ENCODE measurements around the gene CA10. TPM values are rescaled to one million over a fixed set of nuclear protein-coding genes. Genes with fewer than 3 reads are reported as not detected.

CA10 gene
- total and polyA plus RNA-seq, 2 of the 4 experiments (the other 2 are of a cell fraction) = not detected

GRCh38 chr17:52143542-52143941 lies 15.0 kb downstream of the CA10 start:
- in situ Hi-C loops (cut with MboI; ENCODE audit: low sequenced_read_pairs) = no loop called here
- no peak overlapping the region for H3K14ac ChIP-seq (replicated peaks; ENCODE audit: low read depth, low read length)
- intact Hi-C loops (cut with micrococcal nuclease) = no loop called here
- TF ChIP-seq CEBPB (IDR thresholded peaks at IDR 0.05; ENCODE audit: low read depth, low read length) = no peak
- no peak for TF ChIP-seq ELK1 (IDR thresholded peaks at IDR 0.05; ENCODE audit: borderline replicate concordance, low read depth, low read length)
- no peak for TF ChIP-seq MAFK (IDR thresholded peaks at IDR 0.05; ENCODE audit: low read depth, low read length)
- TF ChIP-seq NFE2L2 (IDR thresholded peaks at IDR 0.05; ENCODE audit: low read depth, low read length) = no peak
- no peak for TF ChIP-seq SMC3 (IDR thresholded peaks at IDR 0.05; ENCODE audit: low read depth, low read length)
- TF ChIP-seq CHD1 (IDR thresholded peaks at IDR 0.05; ENCODE audit: low read depth, low read length) = no peak
- no peak for TF ChIP-seq RAD21 (IDR thresholded peaks at IDR 0.05; ENCODE audit: low read length)
- TF ChIP-seq RCOR1 (IDR thresholded peaks at IDR 0.05; ENCODE audit: insufficient replicate concordance, low read length) = no peak
- TF ChIP-seq FOS (IDR thresholded peaks at IDR 0.05; ENCODE audit: low read depth, low read length) = no peak
- no peak for TF ChIP-seq CTCF (conservative IDR thresholded peaks at IDR 0.05; ENCODE audit: low read depth, low read length)
- no peaks in the 10 kb centered on the region for H4K20me1 ChIP-seq (ENCODE audit: insufficient read depth, low read length)
- no peak overlapping the region for H2BK20ac ChIP-seq (ENCODE audit: low read depth, low read length)
- H2AK5ac ChIP-seq (ENCODE audit: low read depth, low read length) = no peak overlapping the region
- no peak overlapping the region for H3K27ac ChIP-seq (ENCODE audit: insufficient read depth, low read length)
- no peak overlapping the region for H3K4me3 ChIP-seq (ENCODE audit: insufficient read depth, low read depth, low read length)
- H2BK5ac ChIP-seq (ENCODE audit: low read depth, low read length, poor library complexity, severe bottlenecking) = no peak overlapping the region
- H2BK15ac ChIP-seq (ENCODE audit: low read depth, low read length) = no peak overlapping the region
- H4K5ac ChIP-seq (ENCODE audit: low read depth, low read length) = no peak overlapping the region
- H3K23ac ChIP-seq (ENCODE audit: low read depth, low read length) = no peak overlapping the region
- no peak for ATAC-seq (ENCODE audit: low read depth)
- H3K18ac ChIP-seq (ENCODE audit: low read depth, low read length) = no peak overlapping the region
- no peaks in the 10 kb centered on the region for H3K9me1 ChIP-seq (ENCODE audit: insufficient read depth, low read length)
- ChIA-PET CTCF (no interaction called here), POLR2A (ENCODE audit: unreplicated experiment) (no interaction called here)
- no peaks in the 10 kb centered on the region for H3K36me3 ChIP-seq (ENCODE audit: control insufficient read depth, insufficient read depth, low read length)
- H3K4me2 ChIP-seq (ENCODE audit: low read depth, low read length) = no peak overlapping the region
- H4K91ac ChIP-seq (ENCODE audit: insufficient read depth, low read depth, low read length) = no peak overlapping the region
- H2AK9ac ChIP-seq (replicated peaks; ENCODE audit: low read depth, low read length, poor library complexity) = no peak overlapping the region
- H4K8ac ChIP-seq (ENCODE audit: low read depth in 2 of 2, low read length in 2 of 2) = no peak overlapping the region
- no peak overlapping the region for H3K4ac ChIP-seq (ENCODE audit: low read depth, low read length)
- no peak overlapping the region for H3K9ac ChIP-seq (ENCODE audit: low read depth, low read length)
- no peak overlapping the region for H2BK120ac ChIP-seq (ENCODE audit: low read depth, low read length)
- H3K56ac ChIP-seq (ENCODE audit: extremely low read depth, insufficient read depth, low read length) = no peak overlapping the region
- BruUV-seq (replicated peaks) = no TSS peak
- no CpG with 5 or more reads among the region's 1 CpG for WGBS, 2 experiments (ENCODE audit: extremely low coverage in 2 of 2, insufficient read length in 1 of 2)
- dilution Hi-C loops (cut with HindIII; ENCODE audit: low sequenced_read_pairs, unreplicated experiment) = no loop called here
- DNase-seq = no peak
- peaks cover 3% of the 10 kb centered on the region for H3K9me3 ChIP-seq (ENCODE audit: control insufficient read depth, insufficient read depth, low read length)
- H3K27me3 ChIP-seq (ENCODE audit: control insufficient read depth, insufficient read depth, low read length) = no peaks in the 10 kb centered on the region
- H3K4me1 ChIP-seq (ENCODE audit: control insufficient read depth, insufficient read depth, low read length) = no peaks in the 10 kb centered on the region
- H2AFZ ChIP-seq (replicated peaks; ENCODE audit: low read length, poor library complexity) = no peak overlapping the region
- H3K79me1 ChIP-seq (ENCODE audit: low read depth in 1 of 2, low read length in 2 of 2) = no peaks in the 10 kb centered on the region
